GM18907 (cell line): ENCODE data around the gene FBXW10.
"Not testable (repeated sequence)": the region's sequence is repeated elsewhere in the genome, so short reads cannot be mapped to it uniquely, and the experiment has no call there.

ENCODE experiments used
- ATAC-seq: cut with Tn5 transposase; IDR thresholded peaks from one replicate; pipeline ENCODE4 v1.9.1; 2021; ENCODE audit warnings: mild to moderate bottlenecking, moderate library complexity; ENCODE audit not compliant: unreplicated experiment

Gene FBXW10

DNA sequence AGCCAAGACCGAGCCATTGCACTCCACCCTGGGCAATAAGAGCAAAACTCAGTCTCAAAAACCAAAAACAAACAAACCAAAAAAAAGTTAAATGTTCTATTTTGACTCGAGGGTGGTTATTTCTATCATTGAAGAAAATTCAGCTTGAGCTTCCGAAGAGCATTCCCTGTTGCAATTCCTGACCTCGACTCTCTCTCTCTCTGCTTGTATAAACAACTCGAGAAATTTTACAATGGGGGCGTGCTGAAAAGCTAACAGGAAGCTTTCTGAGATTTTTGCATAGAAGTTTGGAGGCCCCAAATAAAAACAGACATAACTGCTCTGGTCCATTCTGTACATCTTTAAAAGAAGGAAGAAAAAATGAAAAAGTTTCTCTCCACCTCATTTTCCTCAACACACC lies 3.6 kb downstream of the FBXW10 start:
- ATAC-seq, result not testable (repeated sequence)

DNA sequence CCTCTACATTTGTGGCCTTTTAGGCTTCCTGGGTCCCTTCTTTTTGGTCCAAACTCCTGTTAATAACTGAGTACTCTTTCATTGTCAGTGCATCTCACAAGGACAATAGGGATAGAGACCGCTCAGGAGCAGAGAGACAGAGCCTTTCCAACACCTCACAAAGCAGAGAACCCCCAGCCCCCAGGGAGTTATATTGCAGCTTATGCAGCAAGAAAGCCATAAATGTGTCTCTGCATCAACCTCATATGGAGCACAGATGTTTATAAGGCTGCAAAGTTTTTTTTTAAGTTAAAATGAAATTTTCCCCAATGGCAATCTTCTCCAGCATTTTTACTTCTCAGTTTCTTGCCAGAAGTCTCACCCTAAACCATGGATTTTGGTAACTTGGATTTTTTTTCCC lies 6.4 kb downstream of the FBXW10 start:
- not testable (repeated sequence) for ATAC-seq

DNA sequence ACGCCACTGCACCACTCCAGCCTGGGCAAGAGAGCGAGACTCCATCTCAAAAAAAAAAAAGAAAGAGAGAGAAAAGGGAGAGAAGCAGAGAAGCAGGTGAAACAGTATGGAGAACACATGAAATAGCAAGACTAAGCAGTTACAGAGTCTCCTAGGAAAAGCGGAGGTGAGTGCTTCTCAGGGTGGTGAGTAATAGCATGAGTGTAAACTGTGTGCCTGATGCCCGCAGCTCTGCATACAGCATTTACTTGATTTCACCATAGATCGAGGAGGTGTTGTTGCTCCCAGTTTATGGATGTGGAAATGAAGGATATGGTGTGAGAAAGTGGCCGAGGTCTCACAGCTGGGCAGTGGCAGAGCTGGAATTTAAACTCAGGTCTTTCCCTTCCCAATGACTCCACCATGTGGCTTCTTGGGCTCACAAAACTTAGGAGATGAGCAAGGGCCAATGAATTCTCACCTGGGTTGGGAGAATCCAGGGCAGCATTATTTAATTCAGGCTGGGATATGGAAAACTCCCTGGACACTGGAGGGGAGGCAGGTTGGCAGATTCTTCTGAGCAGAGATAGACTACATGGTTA lies 10.1 kb downstream of the FBXW10 start:
- not testable (repeated sequence) for ATAC-seq

DNA sequence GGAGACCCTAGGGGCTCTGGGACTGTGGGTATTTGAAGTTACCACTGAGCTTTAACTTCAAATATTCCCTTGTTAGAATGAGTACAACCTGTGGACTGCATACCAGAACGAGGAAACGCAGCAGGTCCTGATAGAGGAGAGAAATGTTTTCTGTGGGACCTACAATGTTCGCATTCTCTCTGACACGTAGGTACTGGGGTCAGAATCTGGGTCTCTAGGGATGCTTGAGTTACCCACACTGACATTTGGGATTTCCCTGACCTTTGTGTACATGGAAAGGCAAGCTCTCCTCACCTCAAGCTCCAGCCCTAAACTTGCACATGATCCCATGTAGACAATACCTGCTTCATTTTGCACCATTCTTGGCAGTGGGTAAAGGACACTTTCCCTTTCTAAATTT lies 12.1 kb downstream of the FBXW10 start:
- ATAC-seq, result not testable (repeated sequence)

DNA sequence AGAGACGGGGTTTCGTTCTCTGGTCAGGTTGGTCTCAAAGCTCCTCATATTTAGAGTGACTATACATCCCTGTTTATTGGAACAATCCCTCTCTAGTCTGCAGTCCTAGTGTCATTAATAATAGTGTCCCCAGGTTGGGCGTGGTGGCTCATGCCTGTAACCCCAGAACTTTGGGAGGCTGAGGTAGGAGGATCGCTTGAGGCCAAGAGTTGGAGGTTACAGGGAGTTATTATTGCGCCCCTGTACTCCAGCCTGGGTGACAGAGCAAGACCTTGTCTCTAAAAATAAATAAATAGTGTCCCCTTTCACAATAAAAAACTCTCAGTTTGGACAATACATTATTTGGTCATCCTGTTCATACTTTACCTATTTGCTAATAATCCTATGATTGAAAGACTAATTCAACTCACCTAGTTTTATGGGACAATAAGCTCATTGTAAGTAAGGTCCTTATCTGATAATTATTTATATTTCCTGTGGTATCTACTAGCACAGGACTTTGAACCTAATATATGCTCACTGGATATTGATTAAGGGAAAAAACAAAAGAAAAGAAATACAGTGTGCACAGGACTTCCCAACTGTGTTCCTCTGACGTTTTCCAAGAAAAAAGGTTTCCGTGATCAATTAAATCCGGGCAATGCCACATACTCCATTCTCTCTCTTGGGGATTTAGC lies 13.7 kb downstream of the FBXW10 start:
- ATAC-seq, result not testable (repeated sequence)

DNA sequence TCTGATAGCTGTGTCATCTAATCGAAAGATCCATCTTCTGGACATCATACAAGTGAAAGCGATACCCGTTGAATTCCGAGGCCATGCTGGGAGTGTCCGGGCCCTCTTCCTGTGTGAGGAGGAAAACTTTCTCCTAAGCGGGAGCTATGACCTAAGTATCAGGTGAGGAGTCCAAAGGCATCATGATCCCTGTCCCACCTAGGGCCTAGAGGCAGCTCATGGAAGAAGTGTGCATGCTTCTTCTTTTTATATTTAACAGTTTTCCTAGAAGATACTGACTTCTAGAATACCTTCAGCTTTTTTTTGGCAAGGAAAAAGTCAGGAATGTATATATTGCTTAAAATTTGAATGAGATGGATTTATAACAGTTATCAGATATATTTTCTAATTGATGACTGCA lies 14.5 kb downstream of the FBXW10 start:
- not testable (repeated sequence) for ATAC-seq

DNA sequence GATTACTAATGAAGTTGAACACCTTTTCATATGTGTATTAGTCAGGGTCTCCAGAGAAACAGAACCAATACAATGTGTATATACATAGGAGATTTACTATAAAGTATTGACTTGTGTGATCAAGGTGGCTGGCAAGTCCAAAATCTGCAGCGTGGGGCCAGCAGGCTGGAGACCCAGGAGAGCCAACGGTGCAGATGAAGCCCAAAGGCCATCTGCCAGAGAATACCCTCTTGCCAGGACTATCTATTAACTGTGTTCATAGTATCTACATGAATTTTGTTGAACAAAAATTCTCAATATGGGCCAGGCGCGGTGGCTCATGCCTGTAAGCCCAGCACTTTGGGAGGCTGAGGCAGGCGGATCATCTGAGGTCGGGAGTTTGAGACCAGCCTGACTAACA lies 16.4 kb downstream of the FBXW10 start:
- not testable (repeated sequence) for ATAC-seq

DNA sequence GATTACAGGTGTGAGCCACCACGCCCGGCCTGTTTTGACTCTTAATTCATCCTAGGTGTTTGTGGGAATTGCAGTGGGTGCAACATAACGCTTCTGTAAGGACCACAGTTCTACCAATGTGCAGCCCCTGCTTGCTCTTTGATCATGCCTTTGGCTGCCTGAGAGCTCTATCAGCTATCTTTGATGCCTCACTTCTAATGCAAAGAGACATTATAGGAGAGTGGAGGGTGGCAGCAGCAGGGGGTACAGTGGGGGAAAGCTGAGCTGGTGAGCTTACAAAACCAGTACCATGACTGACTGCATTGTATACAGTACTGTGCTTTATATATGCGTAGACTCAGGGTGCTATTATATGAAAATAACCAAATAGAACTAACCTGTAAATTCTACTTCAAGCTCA lies 26.7 kb downstream of the FBXW10 start:
- ATAC-seq, result not testable (repeated sequence)

DNA sequence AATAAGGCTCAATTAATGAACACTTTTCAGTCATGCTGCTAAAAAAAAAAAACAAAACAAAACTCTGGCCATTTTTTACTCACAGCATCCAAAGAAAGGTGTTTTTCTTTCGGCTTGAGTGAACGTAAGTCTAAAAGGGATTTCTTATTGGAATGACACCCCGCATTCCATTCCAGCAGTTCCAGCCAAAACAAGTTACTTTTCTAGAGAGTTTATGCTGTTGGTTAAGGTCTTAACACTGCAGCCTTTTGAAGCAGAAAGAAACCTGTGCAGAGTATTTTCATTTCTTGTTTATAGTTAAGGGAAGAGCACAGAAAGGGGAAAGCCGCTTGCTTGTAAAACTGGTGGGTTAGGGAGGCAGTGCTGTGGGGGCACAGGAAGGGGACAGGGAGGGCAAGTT lies 27.2 kb downstream of the FBXW10 start:
- ATAC-seq, result not testable (repeated sequence)

DNA sequence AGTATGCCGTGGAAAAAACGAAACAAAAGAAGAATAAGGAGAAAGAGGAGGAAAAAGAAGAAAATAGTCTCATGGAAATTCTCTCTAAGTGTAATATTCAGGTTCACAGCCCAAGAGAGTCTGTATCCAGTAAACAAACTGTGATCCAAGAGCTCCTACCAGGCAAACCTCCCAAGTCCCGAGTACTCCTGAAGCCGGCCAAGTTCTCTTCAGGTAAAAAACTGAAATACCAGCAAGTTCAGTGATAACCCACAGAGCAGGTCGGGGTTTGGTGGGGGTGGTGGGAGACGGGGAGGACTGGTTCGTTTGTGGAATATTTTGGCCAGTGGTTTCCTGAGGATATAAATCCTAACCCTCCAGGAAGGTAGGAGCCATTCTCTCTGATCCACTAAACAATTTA lies 28.6 kb downstream of the FBXW10 start:
- ATAC-seq, result no peak

DNA sequence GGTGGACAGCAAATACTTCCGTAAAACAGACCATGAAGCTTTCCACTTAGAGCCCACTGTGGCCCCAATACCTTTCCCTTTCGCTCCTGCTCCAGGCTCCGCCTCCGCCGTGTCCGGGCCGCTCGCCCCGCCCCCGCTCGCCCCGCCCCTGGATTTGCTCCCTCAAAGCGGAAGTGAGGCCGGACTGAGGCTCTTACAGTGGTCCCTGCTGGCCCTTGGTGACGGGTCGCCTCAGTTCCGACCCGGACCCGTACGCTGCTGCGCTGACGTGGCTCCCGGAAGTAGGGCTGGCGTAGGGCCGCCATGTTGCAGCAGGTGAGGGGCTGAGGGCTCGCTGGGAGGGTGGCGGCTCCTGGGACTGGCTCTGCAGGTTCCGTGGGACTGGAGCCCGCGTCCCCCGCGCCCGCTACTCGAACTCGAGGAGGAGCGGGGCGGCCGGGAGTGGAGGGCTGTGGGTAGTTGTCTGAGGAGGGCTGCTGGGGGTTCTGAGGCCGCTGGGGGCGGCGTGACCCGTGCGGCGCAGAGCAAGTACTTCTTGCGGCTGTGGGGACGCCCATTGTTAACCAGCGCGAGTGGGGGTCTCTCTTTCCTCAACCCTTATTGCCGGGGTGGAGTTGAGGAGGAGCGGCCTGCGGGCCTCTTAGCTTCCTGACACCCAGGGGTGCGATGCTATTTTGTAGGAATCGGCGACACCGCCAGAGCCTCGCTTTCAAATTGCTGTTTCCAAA lies 37.3 kb downstream of the FBXW10 start, which contains the start of gene TVP23B:
TVP23B (plus strand) TSS at position 193 of the 728 bp plus-strand sequence; CDS start at position 304, 111 bp downstream.
- ATAC-seq, result peak; percentile 98

DNA sequence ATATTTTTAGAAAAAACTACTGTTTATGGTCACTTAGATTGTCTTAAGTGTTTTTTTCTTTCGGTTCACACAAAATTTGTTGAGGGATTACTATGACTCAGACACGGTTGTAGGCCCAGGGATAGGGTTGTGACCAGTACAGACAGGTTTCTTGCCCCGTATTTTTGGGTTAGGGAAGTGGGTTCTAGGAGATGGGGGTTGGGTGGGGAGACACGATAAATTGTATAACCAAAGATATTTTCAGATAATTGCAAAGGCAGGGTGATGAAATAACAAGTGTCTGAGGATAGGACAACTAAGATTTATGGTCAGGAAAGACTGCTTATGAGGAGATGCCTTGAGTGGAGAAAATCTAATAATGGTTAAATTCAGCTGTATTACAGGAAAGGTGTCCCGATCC lies 38.0 kb downstream of the FBXW10 start:
- not testable (repeated sequence) for ATAC-seq

DNA sequence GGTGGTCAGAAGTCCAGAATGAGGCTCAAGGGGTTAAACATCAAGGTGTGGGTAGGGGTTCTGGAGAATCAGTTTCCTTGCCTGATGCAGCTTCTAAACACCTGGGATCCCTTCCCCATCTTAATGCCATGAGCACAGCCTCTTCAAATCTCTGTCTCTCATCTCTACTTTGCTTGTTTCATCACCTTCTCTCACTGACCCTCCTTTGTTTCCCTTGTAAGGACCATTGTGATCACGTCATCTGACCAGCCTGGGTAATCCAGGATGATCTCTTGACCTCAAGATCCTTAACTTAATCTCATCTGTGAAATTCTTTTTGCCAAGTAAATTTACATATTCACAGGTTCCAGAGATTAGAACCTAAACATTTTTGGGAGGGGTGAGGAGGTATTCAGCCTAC lies 42.1 kb downstream of the FBXW10 start:
- not testable (repeated sequence) for ATAC-seq

DNA sequence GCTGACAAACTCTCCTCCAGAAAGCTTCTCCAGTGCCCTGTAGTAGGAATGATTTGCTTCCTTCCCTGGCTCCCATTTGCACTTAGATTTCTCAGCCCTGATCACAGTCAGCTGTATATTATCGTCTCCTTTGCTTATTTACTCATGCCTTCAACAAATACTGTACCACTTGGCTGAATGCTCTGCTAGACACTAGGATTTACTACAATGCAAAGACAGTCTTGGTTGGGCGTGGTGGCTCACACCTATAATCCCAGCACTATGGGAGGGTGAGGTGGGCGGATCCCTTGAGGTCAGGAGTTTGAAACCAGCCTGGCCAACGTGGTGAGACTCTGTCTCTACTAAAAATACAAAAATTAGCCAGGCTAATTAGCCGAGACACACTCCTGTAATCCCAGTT lies 43.0 kb downstream of the FBXW10 start:
- ATAC-seq, result not testable (repeated sequence)

DNA sequence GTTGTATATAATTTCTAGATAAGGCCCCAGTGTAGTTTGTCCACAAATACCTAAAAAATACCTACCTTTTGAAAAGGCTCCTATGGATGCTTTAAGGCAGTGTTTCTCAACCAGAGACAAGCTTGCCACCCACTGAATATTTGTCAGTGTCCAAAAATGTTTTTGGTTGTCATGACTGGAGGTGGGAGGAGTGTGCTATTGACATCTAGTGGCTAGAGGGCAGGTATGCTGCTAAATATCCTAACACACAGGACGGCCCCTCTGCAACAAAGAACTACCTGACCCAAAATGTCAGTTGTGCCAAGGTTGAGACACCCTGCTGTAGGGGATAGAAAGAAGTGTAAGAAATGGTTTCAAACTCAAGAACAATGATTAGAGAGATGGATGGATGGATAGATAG lies 47.5 kb downstream of the FBXW10 start:
- ATAC-seq, result peak; percentile 50

DNA sequence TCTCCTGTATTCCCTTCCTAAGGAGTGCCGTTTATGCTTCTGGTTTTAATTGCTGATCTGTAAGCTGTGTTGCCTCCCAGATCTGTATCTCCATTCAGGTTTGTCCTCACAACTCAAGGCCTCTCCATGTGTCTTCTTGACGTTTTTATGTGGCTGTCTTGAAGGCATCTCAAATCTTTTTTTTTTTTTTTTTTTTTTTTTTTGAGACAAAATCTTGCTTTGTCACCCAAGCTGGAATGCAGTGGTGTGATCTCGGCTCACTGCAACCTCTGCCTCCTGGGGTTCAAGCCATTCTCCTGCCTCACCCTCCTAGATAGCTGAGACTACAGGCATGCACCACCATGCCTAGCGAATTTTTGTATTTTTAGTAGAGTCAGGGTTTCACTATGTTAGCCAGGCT lies 51.0 kb downstream of the FBXW10 start:
- ATAC-seq, result not testable (repeated sequence)

DNA sequence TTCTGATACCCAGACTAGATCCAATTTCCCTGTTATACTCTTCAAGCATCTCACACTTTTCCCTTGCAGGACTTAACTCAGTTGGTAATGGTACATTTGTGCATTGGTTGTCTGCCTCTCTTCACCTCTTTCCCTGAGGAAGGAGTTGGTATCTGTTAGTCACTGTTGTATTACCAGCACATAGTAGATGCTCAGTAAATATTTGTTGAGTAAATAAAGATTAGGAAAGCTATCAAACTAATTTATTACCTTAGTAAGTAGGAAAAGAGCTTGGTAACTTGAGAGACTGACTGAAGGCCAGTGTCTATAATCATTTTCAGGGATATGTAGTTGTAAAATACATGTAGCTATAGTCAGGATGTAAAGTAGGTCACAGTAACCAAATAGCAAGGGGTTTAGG lies 53.0 kb downstream of the FBXW10 start:
- not testable (repeated sequence) for ATAC-seq

DNA sequence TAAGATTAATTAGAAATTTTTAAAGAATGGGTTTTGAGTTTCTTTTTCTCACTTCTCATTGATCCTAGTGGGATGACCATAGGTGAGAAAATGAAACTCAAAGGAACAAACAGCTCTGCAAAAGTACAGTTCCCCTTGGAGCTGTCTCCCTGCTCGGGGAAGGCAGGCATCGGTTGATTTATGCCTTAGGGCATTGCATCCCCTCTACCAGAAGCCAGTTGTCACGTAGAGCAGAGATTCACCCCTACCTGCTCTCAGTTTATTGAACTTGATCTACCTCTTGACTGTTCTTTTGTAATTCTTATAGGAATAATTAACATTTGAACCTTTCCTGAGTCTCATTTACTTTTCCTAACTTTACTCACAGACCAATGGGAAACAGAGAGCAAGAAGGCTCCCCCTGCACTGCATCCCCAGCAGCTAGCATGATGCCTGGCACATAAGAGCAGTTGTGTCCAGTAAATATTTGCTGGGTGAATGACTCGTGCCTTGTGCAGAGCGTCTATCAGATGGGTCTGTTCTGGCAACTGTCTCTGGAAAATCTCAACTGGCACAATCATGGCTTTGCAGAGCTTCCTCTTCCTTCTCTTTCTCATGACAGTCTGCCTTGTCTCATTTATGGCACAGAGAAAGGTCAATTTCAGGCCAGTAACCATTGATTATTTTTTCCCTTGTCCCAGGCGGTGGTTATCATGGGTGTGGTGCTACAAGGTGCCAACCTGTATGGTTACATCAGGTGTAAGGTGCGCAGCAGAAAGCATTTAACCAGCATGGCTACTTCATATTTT lies 59.8 kb downstream of the FBXW10 start:
- not testable (repeated sequence) for ATAC-seq

DNA sequence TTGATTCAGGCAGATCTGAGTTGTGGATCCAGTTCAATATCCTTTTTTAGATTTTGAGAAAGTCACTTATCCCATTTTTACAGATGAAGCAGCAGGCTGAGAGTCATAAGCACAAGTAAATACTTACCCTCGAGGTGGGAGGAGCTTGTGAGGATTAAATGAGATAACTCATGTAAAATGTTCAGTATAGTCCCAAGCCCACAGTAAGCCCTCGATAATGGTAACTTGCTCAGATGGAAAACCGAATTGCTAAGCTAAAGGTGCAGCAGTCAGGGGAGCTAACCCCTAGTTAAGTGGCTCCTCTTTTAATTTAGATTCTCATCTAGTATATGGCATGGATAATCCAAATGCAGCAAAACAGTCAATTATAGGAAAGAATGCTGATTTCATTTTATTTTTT lies 72.1 kb downstream of the FBXW10 start:
- not testable (repeated sequence) for ATAC-seq

DNA sequence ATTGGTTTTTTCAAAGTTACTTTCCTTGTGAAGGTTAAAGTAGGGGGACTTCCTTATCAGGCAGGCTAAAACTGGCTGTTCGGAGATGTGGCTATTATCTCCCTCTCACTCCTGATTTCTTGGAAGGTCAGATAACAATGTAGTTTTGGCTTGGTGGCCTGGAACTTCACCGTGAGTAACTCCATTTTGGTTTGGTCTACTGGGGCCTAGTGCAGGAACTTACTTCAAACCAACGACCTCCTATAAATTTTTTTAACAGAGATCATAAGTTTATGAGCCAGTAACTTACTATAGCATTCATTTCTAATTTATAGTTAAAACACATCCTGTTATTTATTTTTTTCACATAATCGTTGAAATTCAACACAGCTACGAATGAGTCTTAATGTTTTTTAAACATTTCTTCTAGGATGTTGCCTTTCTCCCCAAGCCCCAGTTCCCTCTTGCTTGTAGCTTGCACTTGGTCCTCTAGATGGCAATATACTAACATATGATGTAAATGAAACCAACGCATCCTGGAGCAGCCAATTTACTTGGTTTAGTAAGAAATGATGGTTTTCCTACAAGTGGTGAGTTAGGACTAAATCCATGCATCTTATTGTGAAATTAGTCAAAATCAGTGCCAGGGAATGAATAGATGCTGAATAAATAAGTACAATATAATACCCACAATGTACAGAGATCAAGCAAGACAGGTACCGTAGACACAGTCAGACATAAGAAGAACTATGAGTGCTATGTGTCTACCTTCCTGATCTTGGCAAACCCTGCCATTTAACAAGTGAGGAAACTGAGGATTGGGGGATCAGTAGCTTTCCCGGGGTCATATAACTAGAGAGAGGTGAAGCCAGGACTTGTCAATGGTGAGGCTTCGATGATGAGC lies 72.9 kb downstream of the FBXW10 start:
- not testable (repeated sequence) for ATAC-seq
